HepG2 (cell line): ENCODE results near the gene GRB2. TPM values are rescaled to one million over a fixed set of nuclear protein-coding genes. Genes with fewer than 3 reads are reported as not detected.
A peak's percentile ranks its signal among the peaks of the same experiment; 100 is the strongest.

Source experiments
- BATF2 ChIP-seq: sonication (generic); formaldehyde crosslinking; IDR thresholded peaks from 2 replicates; pipeline ENCODE4 v1.8.0; 2022; ENCODE audit warnings: mild to moderate bottlenecking, missing genetic modification reagents, moderate library complexity
- CEBPZ ChIP-seq: IDR thresholded peaks from 2 replicates; pipeline ENCODE4 v1.6.1; 2012; ENCODE audit warnings: low read length, improper control_type of control experiment
- HIVEP1 ChIP-seq: sonication (generic); formaldehyde crosslinking; IDR thresholded peaks from 2 replicates; pipeline ENCODE4 v1.4.0; 2020; ENCODE audit warnings: mild to moderate bottlenecking, missing genetic modification reagents
- IKZF1 ChIP-seq: fragments of 450-650 bp; IDR thresholded peaks from 2 replicates; pipeline ENCODE4 v1.7.1; 2016
- IKZF5 ChIP-seq: IDR thresholded peaks from 2 replicates; pipeline ENCODE4 v1.6.1; 2018; ENCODE audit warnings: missing genetic modification reagents, mild to moderate bottlenecking, missing compliant biosample characterization
- TEAD2 ChIP-seq: sonication (generic); formaldehyde crosslinking; IDR thresholded peaks from 2 replicates; pipeline ENCODE4 v1.9.0; 2021; ENCODE audit warnings: missing genetic modification reagents
- ZNF18 ChIP-seq: sonication (generic); formaldehyde crosslinking; IDR thresholded peaks from 2 replicates; pipeline ENCODE4 v1.8.0; 2022; ENCODE audit warnings: mild to moderate bottlenecking, missing genetic modification reagents; ENCODE audit not compliant: insufficient replicate concordance
- ZNF224 ChIP-seq: sonication (generic); formaldehyde crosslinking; IDR thresholded peaks from 2 replicates; pipeline ENCODE4 v1.5.0; 2020; ENCODE audit warnings: mild to moderate bottlenecking, missing genetic modification reagents
- ZNF318 ChIP-seq: sonication (generic); formaldehyde crosslinking; IDR thresholded peaks from 2 replicates; pipeline ENCODE4 v1.4.0; 2020; ENCODE audit warnings: mild to moderate bottlenecking, missing genetic modification reagents
- ZNF382 ChIP-seq: sonication (generic); formaldehyde crosslinking; IDR thresholded peaks from 2 replicates; pipeline ENCODE4 v1.5.0; 2020; ENCODE audit warnings: missing genetic modification reagents, mild to moderate bottlenecking, borderline replicate concordance
- ZNF441 ChIP-seq: sonication (generic); formaldehyde crosslinking; IDR thresholded peaks from 2 replicates; pipeline ENCODE4 v1.7.0; 2021; ENCODE audit warnings: missing genetic modification reagents, borderline replicate concordance
- ZNF558 ChIP-seq: sonication (generic); formaldehyde crosslinking; IDR thresholded peaks from 2 replicates; pipeline ENCODE4 v1.9.0; 2022; ENCODE audit warnings: mild to moderate bottlenecking, missing genetic modification reagents, borderline replicate concordance
- ZNF777 ChIP-seq: sonication (generic); formaldehyde crosslinking; IDR thresholded peaks from 2 replicates; pipeline ENCODE4 v1.4.0; 2020; ENCODE audit warnings: missing genetic modification reagents
- polyA plus RNA-seq, 8 experiments: library from polyadenylated mRNA; depleted of rRNA in 3 of 8; stranded (reverse) in 7 of 8; unstranded in 1 of 8; fragments of >200 nt; fragmentation: Illumina TruSeq in 4 of 8; extraction: Trizol in 4 of 8; gene quantifications; 2 replicates each; pipeline versions ENCODE4 v1.2.1 to v1.2.3, GENCODE V29; 2011 to 2016; ENCODE audit warnings: low read depth in 4 of 8, missing spikeins in 1 of 8, mixed read lengths in 1 of 8; ENCODE audit not compliant: insufficient read depth in 1 of 8
- total RNA-seq, 5 experiments: library from RNA; depleted of rRNA; stranded (reverse); fragments of >200 nt; fragmentation: Illumina TruSeq; extraction: Trizol; gene quantifications; 2 replicates each; pipeline ENCODE4 v1.2.3, GENCODE V29; 2016; ENCODE audit warnings: low read depth in 1 of 5

The GRB2 gene
- total and polyA plus RNA-seq, 2 of the 13 experiments (the other 11 are each of a cell fraction or from before 2014, with no cell fraction given) = 84.6 to 92.3 TPM

GRCh38 chr17:75289115-75289831, 116.2 kb downstream of the GRB2 start, which contains the start of gene SLC25A19 (continued):
- TF ChIP-seq ZNF18 (CRISPR knock-in tag) = no peak
- TF ChIP-seq ZNF777 (CRISPR knock-in tag) = peak; percentile 77
- 0 out of 2 replicates have a peak, but pooled peaks have one; percentile 40 for TF ChIP-seq ZNF558 (CRISPR knock-in tag)
- peak; percentile 94 for TF ChIP-seq IKZF5 (CRISPR knock-in tag)
- peak; percentile 94 for TF ChIP-seq HIVEP1 (CRISPR knock-in tag)
- TF ChIP-seq IKZF1 = no peak
- peak; percentile 94 for TF ChIP-seq ZNF441
- no peak; the same call in 1 of the 2 replicates for TF ChIP-seq ZNF318 (CRISPR knock-in tag)
- TF ChIP-seq ZNF382 (CRISPR knock-in tag) = no peak
- no peak for TF ChIP-seq CEBPZ
- no peak for TF ChIP-seq TEAD2 (CRISPR knock-in tag)
- no peak for TF ChIP-seq BATF2 (CRISPR knock-in tag)
- TF ChIP-seq ZNF224 (CRISPR knock-in tag) = no peak
